Stimulated activated CD4-positive, alpha-beta T cell treated with anti-CD3 and anti-CD28 coated beads, Interleukin-4, amount 100 ng/mL, for 4 hours (primary cell): ENCODE measurements around the gene DNAJC16.

Experiments
- DNase-seq, 2 experiments: peaks; one replicate each; pipeline ENCODE4 v3.0.0-alpha.2; 2020

Gene DNAJC16

GRCh38 chr1:15542388-15543250, 16.0 kb downstream of the DNAJC16 start:
- no peak for DNase-seq

GRCh38 chr1:15543251-15543588, 16.6 kb downstream of the DNAJC16 start:
- DNase-seq = no peak

GRCh38 chr1:15543589-15544568, 17.2 kb downstream of the DNAJC16 start:
- DNase-seq = no peak

- DNase-seq = no peak
Observed at GRCh38 chr1:15546641-15547040, 20.0 kb downstream of the DNAJC16 start.

- DNase-seq = no peak
Observed at GRCh38 chr1:15550573-15550972, 23.9 kb downstream of the DNAJC16 start.

- DNase-seq = no peak
Observed at GRCh38 chr1:15557008-15557407, 30.4 kb downstream of the DNAJC16 start.

GRCh38 chr1:15557594-15557993, 30.9 kb downstream of the DNAJC16 start:
- no peak for DNase-seq

- no peak for DNase-seq
Observed at GRCh38 chr1:15558516-15558915, 31.9 kb downstream of the DNAJC16 start.

GRCh38 chr1:15559189-15559810, 32.7 kb downstream of the DNAJC16 start:
- no peak for DNase-seq

- no peak for DNase-seq
Observed at GRCh38 chr1:15568387-15569073, 41.9 kb downstream of the DNAJC16 start.

GRCh38 chr1:15570861-15571260, 44.2 kb downstream of the DNAJC16 start:
- DNase-seq = no peak

GRCh38 chr1:15571266-15571665, 44.6 kb downstream of the DNAJC16 start:
- no peak for DNase-seq

- no peak for DNase-seq
Observed at GRCh38 chr1:15573477-15573876, 46.8 kb downstream of the DNAJC16 start.

- no peak for DNase-seq
Observed at GRCh38 chr1:15574741-15575140, 48.1 kb downstream of the DNAJC16 start.

- no peak for DNase-seq
Observed at GRCh38 chr1:15575549-15576150, 49.0 kb downstream of the DNAJC16 start.

GRCh38 chr1:15577691-15578090, 51.0 kb downstream of the DNAJC16 start:
- no peak for DNase-seq

- peak in 1 of 2 experiments; percentile 36 for DNase-seq
Observed at GRCh38 chr1:15578921-15579682, 52.5 kb downstream of the DNAJC16 start.

GRCh38 chr1:15579683-15580047, 53.0 kb downstream of the DNAJC16 start:
- DNase-seq = no peak

GRCh38 chr1:15583016-15583706, 56.5 kb downstream of the DNAJC16 start:
- DNase-seq = no peak

- DNase-seq = peak; percentile 57 to 62
Observed at GRCh38 chr1:15584489-15585363, 58.1 kb downstream of the DNAJC16 start, which contains the start of gene AGMAT. Gene AGMAT, minus strand, starts transcription at chr1:15585051. Its CDS starts 84 bp downstream, at chr1:15584967.
